Ishikawa (cell line): ENCODE measurements around the gene ANKMY1.

ENCODE experiments used
- CEBPB ChIP-seq: IDR thresholded peaks from 2 replicates; pipeline ENCODE4 v1.6.1; 2012
- RAD21 ChIP-seq: IDR thresholded peaks from 2 replicates; pipeline ENCODE4 v1.6.1; 2012; ENCODE audit warnings: low read depth
- TEAD4 ChIP-seq: IDR thresholded peaks from 2 replicates; pipeline ENCODE4 v1.6.1; 2012

GRCh38 chr2:240465765-240466578, 91.8 kb downstream of the ANKMY1 start:
- TF ChIP-seq CEBPB (no peak), RAD21 (no peak), TEAD4 (no peak)
